HepG2 (cell line): Measurements from ENCODE around the gene OPRL1. TPM values are rescaled to one million over a fixed set of nuclear protein-coding genes. Genes with fewer than 3 reads are reported as not detected.

ENCODE experiments used
- ARNTL ChIP-seq: sonication (generic); formaldehyde crosslinking; IDR thresholded peaks from 2 replicates; pipeline ENCODE4 v1.4.0; 2020; ENCODE audit warnings: mild to moderate bottlenecking, missing genetic modification reagents
- DBP ChIP-seq: sonication (generic); formaldehyde crosslinking; IDR thresholded peaks from 2 replicates; pipeline ENCODE4 v1.4.0; 2020; ENCODE audit warnings: missing genetic modification reagents; ENCODE audit errors: not compliant biosample characterization
- GABPB1 ChIP-seq: IDR thresholded peaks from 2 replicates; pipeline ENCODE4 v1.6.1; 2016; ENCODE audit warnings: mild to moderate bottlenecking, missing genetic modification reagents, moderate library complexity, missing compliant biosample characterization
- MIER3 ChIP-seq: IDR thresholded peaks from 2 replicates; pipeline ENCODE4 v1.6.1; 2016; ENCODE audit warnings: missing compliant biosample characterization, borderline replicate concordance
- PBX2 ChIP-seq: IDR thresholded peaks from 2 replicates; pipeline ENCODE4 v1.6.1; 2016; ENCODE audit warnings: control low read depth
- RERE ChIP-seq: IDR thresholded peaks from 2 replicates; pipeline ENCODE4 v1.6.1; 2016; ENCODE audit warnings: low read depth, missing genetic modification reagents, missing compliant biosample characterization
- RFX5 ChIP-seq: IDR thresholded peaks from 2 replicates; pipeline ENCODE4 v1.6.1; 2011; ENCODE audit warnings: low read depth, low read length, improper control_type of control experiment
- SP140L ChIP-seq: sonication (generic); formaldehyde crosslinking; IDR thresholded peaks from 2 replicates; pipeline ENCODE4 v1.4.0; 2020; ENCODE audit warnings: missing genetic modification reagents, borderline replicate concordance
- STAG1 ChIP-seq: sonication (generic); formaldehyde crosslinking; IDR thresholded peaks from 2 replicates; pipeline ENCODE4 v1.4.0; 2020; ENCODE audit warnings: missing genetic modification reagents
- SUZ12 ChIP-seq: fragments of 150-350 bp; IDR thresholded peaks from 2 replicates; pipeline ENCODE4 v1.6.1; 2014; ENCODE audit warnings: low read depth, low read length
- TEAD2 ChIP-seq: sonication (generic); formaldehyde crosslinking; IDR thresholded peaks from 2 replicates; pipeline ENCODE4 v1.9.0; 2021; ENCODE audit warnings: missing genetic modification reagents
- XBP1 ChIP-seq: sonication (generic); formaldehyde crosslinking; IDR thresholded peaks from 2 replicates; pipeline ENCODE4 v1.5.0; 2020; ENCODE audit warnings: missing genetic modification reagents
- ZBTB33 ChIP-seq: sonication (generic); formaldehyde crosslinking; IDR thresholded peaks from 2 replicates; pipeline ENCODE4 v1.4.0; 2020; ENCODE audit warnings: missing genetic modification reagents
- ZNF138 ChIP-seq: sonication (generic); formaldehyde crosslinking; IDR thresholded peaks from 2 replicates; pipeline ENCODE4 v1.5.0; 2020; ENCODE audit warnings: mild to moderate bottlenecking, low read depth, missing genetic modification reagents
- ZNF251 ChIP-seq: sonication (generic); formaldehyde crosslinking; IDR thresholded peaks from 2 replicates; pipeline ENCODE4 v1.9.0; 2021; ENCODE audit warnings: mild to moderate bottlenecking, missing genetic modification reagents
- ZNF432 ChIP-seq: sonication (generic); formaldehyde crosslinking; IDR thresholded peaks from 2 replicates; pipeline ENCODE4 v1.5.0; 2020; ENCODE audit warnings: missing genetic modification reagents, mild to moderate bottlenecking, borderline replicate concordance
- ZNF44 ChIP-seq: sonication (generic); formaldehyde crosslinking; IDR thresholded peaks from 2 replicates; pipeline ENCODE4 v1.5.1; 2020; ENCODE audit warnings: mild to moderate bottlenecking, missing genetic modification reagents
- ZNF460 ChIP-seq: sonication (generic); formaldehyde crosslinking; IDR thresholded peaks from 2 replicates; pipeline ENCODE4 v1.5.1; 2020; ENCODE audit warnings: missing genetic modification reagents, mild to moderate bottlenecking, borderline replicate concordance
- ZNF589 ChIP-seq: sonication (generic); formaldehyde crosslinking; conservative IDR thresholded peaks from 2 replicates; pipeline ENCODE4 v1.8.0; 2022; ENCODE audit warnings: mild to moderate bottlenecking, moderate library complexity, missing genetic modification reagents
- ZNF776 ChIP-seq: sonication (generic); formaldehyde crosslinking; IDR thresholded peaks from 2 replicates; pipeline ENCODE4 v1.4.0; 2020; ENCODE audit warnings: mild to moderate bottlenecking, missing genetic modification reagents
- ZSCAN31 ChIP-seq: sonication (generic); formaldehyde crosslinking; IDR thresholded peaks from 2 replicates; pipeline ENCODE4 v1.5.0; 2020; ENCODE audit warnings: low read depth, mild to moderate bottlenecking, missing genetic modification reagents
- polyA plus RNA-seq, 8 experiments: library from polyadenylated mRNA; depleted of rRNA in 3 of 8; stranded (reverse) in 7 of 8; unstranded in 1 of 8; fragments of >200 nt; fragmentation: Illumina TruSeq in 4 of 8; extraction: Trizol in 4 of 8; gene quantifications; 2 replicates each; pipeline versions ENCODE4 v1.2.1 to v1.2.3, GENCODE V29; 2011 to 2016; ENCODE audit warnings: low read depth in 4 of 8, missing spikeins in 1 of 8, mixed read lengths in 1 of 8; ENCODE audit not compliant: insufficient read depth in 1 of 8
- total RNA-seq, 5 experiments: library from RNA; depleted of rRNA; stranded (reverse); fragments of >200 nt; fragmentation: Illumina TruSeq; extraction: Trizol; gene quantifications; 2 replicates each; pipeline ENCODE4 v1.2.3, GENCODE V29; 2016; ENCODE audit warnings: low read depth in 1 of 5

OPRL1 gene
- total and polyA plus RNA-seq, 2 of the 13 experiments (the other 11 are each of a cell fraction or from before 2014, with no cell fraction given), result 0.35 to 0.71 TPM

- no peak for TF ChIP-seq ZBTB33 (CRISPR knock-in tag)
- TF ChIP-seq PBX2 (CRISPR knock-in tag), result no peak
- no peak for TF ChIP-seq ZNF432 (CRISPR knock-in tag)
- peak; percentile 17; the same call in 1 of the 2 replicates for TF ChIP-seq XBP1 (CRISPR knock-in tag)
- TF ChIP-seq MIER3 (CRISPR knock-in tag), result peak; percentile 56; the same call in 1 of the 2 replicates
- no peak for TF ChIP-seq ZNF589 (CRISPR knock-in tag)
- TF ChIP-seq RERE (CRISPR knock-in tag), result peak; percentile 66; the same call in 1 of the 2 replicates
- peak; percentile 85; the same call in 1 of the 2 replicates for TF ChIP-seq ZNF138
- TF ChIP-seq ZNF460 (CRISPR knock-in tag), result no peak
- no peak for TF ChIP-seq SUZ12
- TF ChIP-seq ARNTL (CRISPR knock-in tag), result no peak; the same call in 1 of the 2 replicates
- no peak for TF ChIP-seq SP140L (CRISPR knock-in tag)
- 0 out of 2 replicates have a peak, but pooled peaks have one; percentile 17 for TF ChIP-seq RFX5
- peak; percentile 87 for TF ChIP-seq DBP (CRISPR knock-in tag)
- peak; percentile 45; the same call in 1 of the 2 replicates for TF ChIP-seq STAG1
- no peak for TF ChIP-seq ZSCAN31 (CRISPR knock-in tag)
- no peak for TF ChIP-seq ZNF44 (CRISPR knock-in tag)
- TF ChIP-seq TEAD2, result no peak; the same call in 1 of the 2 replicates
- no peak for TF ChIP-seq ZNF251 (CRISPR knock-in tag)
- peak; percentile 74 for TF ChIP-seq GABPB1 (CRISPR knock-in tag)
- no peak for TF ChIP-seq ZNF776
These were observed 29.4 kb upstream of the OPRL1 start (continued) for GRCh38 chr20:64050261-64051032.
